ENCODE results near the gene HDAC10.

Gene HDAC10

GRCh38 chr22:50281384-50281760 lies 30.3 kb upstream of the HDAC10 start:
- no peak overlapping the region for H2AFZ ChIP-seq (ENCODE audit: low read depth, low read length)
- DNase-seq, result no peak
- peaks cover 78 to 97% of the 10 kb centered on the region in 2 experiments for H3K36me3 ChIP-seq (ENCODE audit: control insufficient read depth in 1 of 2, insufficient read depth in 2 of 2, low read depth in 1 of 2, low read length in 2 of 2)
- H3K18ac ChIP-seq (ENCODE audit: low read depth in 1 of 2, low read length in 2 of 2), result no peak overlapping the region
- H4K91ac ChIP-seq (ENCODE audit: low read length), result no peak overlapping the region
- no peak overlapping the region for H4K8ac ChIP-seq (ENCODE audit: low read length)
- no peaks in the 10 kb centered on the region for H3K27me3 ChIP-seq (ENCODE audit: control insufficient read depth in 1 of 2, insufficient read depth in 1 of 2, low read length in 2 of 2)
- no peak overlapping the region for H2BK5ac ChIP-seq (ENCODE audit: low read depth, low read length, poor library complexity, severe bottlenecking)
- H3K9ac ChIP-seq (ENCODE audit: low read length), result no peak overlapping the region
- no peaks in the 10 kb centered on the region for H3K9me3 ChIP-seq (ENCODE audit: control insufficient read depth, low read length)
- no peak overlapping the region for H2BK12ac ChIP-seq (ENCODE audit: low read length in 2 of 2)
- H3K27ac ChIP-seq (ENCODE audit: low read length, poor library complexity, severe bottlenecking), result no peak overlapping the region
- no peak overlapping the region for H2AK5ac ChIP-seq (ENCODE audit: low read length, severe bottlenecking)
- peaks cover 30% of the 10 kb centered on the region for H3K79me1 ChIP-seq (replicated peaks; ENCODE audit: low read length, poor library complexity, severe bottlenecking)
- H2BK15ac ChIP-seq (ENCODE audit: low read depth, poor library complexity, severe bottlenecking), result no peak overlapping the region
- H2BK120ac ChIP-seq (ENCODE audit: low read depth, low read length), result no peak overlapping the region
- 98% methylated on average over 35 of the region's 36 CpGs for WGBS
- no peak overlapping the region for H3K4me3 ChIP-seq (ENCODE audit: insufficient read depth in 1 of 2, low read depth in 1 of 2, low read length in 2 of 2)
- H3K4ac ChIP-seq (ENCODE audit: low read depth in 1 of 2, low read length in 2 of 2), result no peak overlapping the region
- H3K4me2 ChIP-seq (ENCODE audit: low read length, poor library complexity, severe bottlenecking), result no peak overlapping the region
- H3K14ac ChIP-seq (ENCODE audit: low read length in 2 of 2), result no peak overlapping the region
- peaks cover 34% of the 10 kb centered on the region for H3K4me1 ChIP-seq (ENCODE audit: control insufficient read depth, insufficient read depth, low read depth, low read length)
- no peak overlapping the region for H3K23ac ChIP-seq (ENCODE audit: low read length in 2 of 2)

GRCh38 chr22:50280708-50281383 lies 29.8 kb upstream of the HDAC10 start:
- no peak overlapping the region for H2BK120ac ChIP-seq (ENCODE audit: low read depth, low read length)
- no peak overlapping the region for H2BK12ac ChIP-seq (ENCODE audit: low read length in 2 of 2)
- peaks cover 77 to 97% of the 10 kb centered on the region in 2 experiments for H3K36me3 ChIP-seq (ENCODE audit: control insufficient read depth in 1 of 2, insufficient read depth in 2 of 2, low read depth in 1 of 2, low read length in 2 of 2)
- no peak overlapping the region for H3K9ac ChIP-seq (ENCODE audit: low read length)
- 97% methylated on average over 46 of the region's 47 CpGs for WGBS
- no peak overlapping the region for H2AFZ ChIP-seq (ENCODE audit: low read depth, low read length)
- H3K18ac ChIP-seq (ENCODE audit: low read depth in 1 of 2, low read length in 2 of 2), result no peak overlapping the region
- no peak overlapping the region for H3K4me2 ChIP-seq (ENCODE audit: low read length, poor library complexity, severe bottlenecking)
- H3K27ac ChIP-seq (ENCODE audit: low read length, poor library complexity, severe bottlenecking), result no peak overlapping the region
- H3K4me1 ChIP-seq (ENCODE audit: control insufficient read depth, insufficient read depth, low read depth, low read length), result peaks cover 37% of the 10 kb centered on the region
- peaks cover 25% of the 10 kb centered on the region for H3K79me1 ChIP-seq (replicated peaks; ENCODE audit: low read length, poor library complexity, severe bottlenecking)
- no peak overlapping the region for H3K23ac ChIP-seq (ENCODE audit: low read length in 2 of 2)
- H3K4ac ChIP-seq (ENCODE audit: low read depth in 1 of 2, low read length in 2 of 2), result no peak overlapping the region
- no peak overlapping the region for H4K8ac ChIP-seq (ENCODE audit: low read length)
- H3K14ac ChIP-seq (ENCODE audit: low read length in 2 of 2), result no peak overlapping the region
- H2BK5ac ChIP-seq (ENCODE audit: low read depth, low read length, poor library complexity, severe bottlenecking), result no peak overlapping the region
- no peaks in the 10 kb centered on the region for H3K9me3 ChIP-seq (ENCODE audit: control insufficient read depth, low read length)
- H2AK5ac ChIP-seq (ENCODE audit: low read length, severe bottlenecking), result no peak overlapping the region
- no peak for DNase-seq
- no peaks in the 10 kb centered on the region for H3K27me3 ChIP-seq (ENCODE audit: control insufficient read depth in 1 of 2, insufficient read depth in 1 of 2, low read length in 2 of 2)
- no peak overlapping the region for H2BK15ac ChIP-seq (ENCODE audit: low read depth, poor library complexity, severe bottlenecking)
- no peak overlapping the region for H3K4me3 ChIP-seq (ENCODE audit: insufficient read depth in 1 of 2, low read depth in 1 of 2, low read length in 2 of 2)
- H4K91ac ChIP-seq (ENCODE audit: low read length), result no peak overlapping the region

- H3K4ac ChIP-seq (ENCODE audit: low read depth in 1 of 2, low read length in 2 of 2), result no peak overlapping the region
- H4K8ac ChIP-seq (ENCODE audit: low read length), result no peak overlapping the region
- H2BK15ac ChIP-seq (ENCODE audit: low read depth, poor library complexity, severe bottlenecking), result no peak overlapping the region
- H3K36me3 ChIP-seq (ENCODE audit: control insufficient read depth in 1 of 2, insufficient read depth in 2 of 2, low read depth in 1 of 2, low read length in 2 of 2), result peaks cover 81 to 98% of the 10 kb centered on the region in 2 experiments
- no peak overlapping the region for H3K9ac ChIP-seq (ENCODE audit: low read length)
- H4K91ac ChIP-seq (ENCODE audit: low read length), result no peak overlapping the region
- H2AFZ ChIP-seq (ENCODE audit: low read depth, low read length), result no peak overlapping the region
- H2BK5ac ChIP-seq (ENCODE audit: low read depth, low read length, poor library complexity, severe bottlenecking), result no peak overlapping the region
- over 99% methylated on average over 38 of the region's 38 CpGs for WGBS
- no peak overlapping the region for H2AK5ac ChIP-seq (ENCODE audit: low read length, severe bottlenecking)
- no peak overlapping the region for H2BK120ac ChIP-seq (ENCODE audit: low read depth, low read length)
- no peaks in the 10 kb centered on the region for H3K27me3 ChIP-seq (ENCODE audit: control insufficient read depth in 1 of 2, insufficient read depth in 1 of 2, low read length in 2 of 2)
- H3K4me1 ChIP-seq (ENCODE audit: control insufficient read depth, insufficient read depth, low read depth, low read length), result peaks cover 37% of the 10 kb centered on the region
- no peak overlapping the region for H3K27ac ChIP-seq (ENCODE audit: low read length, poor library complexity, severe bottlenecking)
- no peak overlapping the region for H3K4me2 ChIP-seq (ENCODE audit: low read length, poor library complexity, severe bottlenecking)
- no peak overlapping the region for H3K23ac ChIP-seq (ENCODE audit: low read length in 2 of 2)
- H3K79me1 ChIP-seq (replicated peaks; ENCODE audit: low read length, poor library complexity, severe bottlenecking), result peaks cover 26% of the 10 kb centered on the region
- DNase-seq, result no peak
- no peak overlapping the region for H3K18ac ChIP-seq (ENCODE audit: low read depth in 1 of 2, low read length in 2 of 2)
- no peak overlapping the region for H2BK12ac ChIP-seq (ENCODE audit: low read length in 2 of 2)
- H3K9me3 ChIP-seq (ENCODE audit: control insufficient read depth, low read length), result no peaks in the 10 kb centered on the region
- H3K14ac ChIP-seq (ENCODE audit: low read length in 2 of 2), result no peak overlapping the region
- no peak overlapping the region for H3K4me3 ChIP-seq (ENCODE audit: insufficient read depth in 1 of 2, low read depth in 1 of 2, low read length in 2 of 2)
These were observed 29.1 kb upstream of the HDAC10 start for GRCh38 chr22:50280022-50280707.

GRCh38 chr22:50278956-50279619 lies 28.0 kb upstream of the HDAC10 start:
- H3K23ac ChIP-seq (ENCODE audit: low read length in 2 of 2), result no peak overlapping the region

More at GRCh38 chr22:50278956-50279619, 28.0 kb upstream of the HDAC10 start:
- Histone ChIP-seq H4K91ac (ENCODE audit: low read length) (peak overlapping the region; percentile 19), H3K4me2 (ENCODE audit: low read length, poor library complexity, severe bottlenecking) (no peak overlapping the region), H3K4me3 (ENCODE audit: insufficient read depth in 1 of 2, low read depth in 1 of 2, low read length in 2 of 2) (no peak overlapping the region), H2AFZ (ENCODE audit: low read depth, low read length) (no peak overlapping the region), H4K8ac (ENCODE audit: low read length) (no peak overlapping the region), H3K9ac (ENCODE audit: low read length) (no peak overlapping the region), H3K27me3 (ENCODE audit: control insufficient read depth in 1 of 2, insufficient read depth in 1 of 2, low read length in 2 of 2) (no peaks in the 10 kb centered on the region), H3K4ac (ENCODE audit: low read depth in 1 of 2, low read length in 2 of 2) (no peak overlapping the region), H2BK12ac (ENCODE audit: low read length in 2 of 2) (no peak overlapping the region), H3K4me1 (ENCODE audit: control insufficient read depth, insufficient read depth, low read depth, low read length) (peaks cover 38% of the 10 kb centered on the region), H2AK5ac (ENCODE audit: low read length, severe bottlenecking) (no peak overlapping the region), H2BK120ac (ENCODE audit: low read depth, low read length) (no peak overlapping the region), H2BK5ac (ENCODE audit: low read depth, low read length, poor library complexity, severe bottlenecking) (no peak overlapping the region), H3K18ac (ENCODE audit: low read depth in 1 of 2, low read length in 2 of 2) (no peak overlapping the region), H3K9me3 (ENCODE audit: control insufficient read depth, low read length) (no peaks in the 10 kb centered on the region), H3K79me1 (replicated peaks; ENCODE audit: low read length, poor library complexity, severe bottlenecking) (peaks cover 24% of the 10 kb centered on the region), H2BK15ac (ENCODE audit: low read depth, poor library complexity, severe bottlenecking) (no peak overlapping the region), H3K27ac (ENCODE audit: low read length, poor library complexity, severe bottlenecking) (no peak overlapping the region), H3K14ac (ENCODE audit: low read length in 2 of 2) (no peak overlapping the region), H3K36me3 (ENCODE audit: control insufficient read depth in 1 of 2, insufficient read depth in 2 of 2, low read depth in 1 of 2, low read length in 2 of 2) (peaks cover 83 to 95% of the 10 kb centered on the region in 2 experiments)
- 92% methylated on average over 30 of the region's 30 CpGs for WGBS
- DNase-seq, result no peak
